Natural killer cell (primary cell): ENCODE results near the gene KCNJ6. TPM values are rescaled to one million over a fixed set of nuclear protein-coding genes. Genes with fewer than 3 reads are reported as not detected.

Experiments
- ATAC-seq, 3 donors: fragments of 150-1000 bp in 2 of 3; fragments of 200-7000 bp in 1 of 3; cut with Tn5 transposase; 1 replicate in 1 of 3; 2 replicates in 2 of 3; pipeline ENCODE4 v1.10.0; 2021; ENCODE audit warnings: mild to moderate bottlenecking in 2 of 3, moderate library complexity in 2 of 3
- DNase-seq, 2 donors: peaks; one replicate each; pipeline versions ENCODE4 v3.0.0 to v3.0.0-alpha.2; 2013 to 2021; ENCODE audit warnings: mixed read lengths in 1 of 2
- H3K27ac ChIP-seq: one replicate; pipeline ENCODE4 v1.5.1; 2013; ENCODE audit warnings: mild to moderate bottlenecking, low read length
- H3K27me3 ChIP-seq: one replicate; pipeline ENCODE4 v1.6.1; 2013; ENCODE audit warnings: low read length; ENCODE audit not compliant: control insufficient read depth, insufficient read depth
- H3K36me3 ChIP-seq: one replicate; pipeline ENCODE4 v1.6.1; 2013; ENCODE audit warnings: low read length; ENCODE audit not compliant: control insufficient read depth, insufficient read depth
- H3K4me1 ChIP-seq: one replicate; pipeline ENCODE4 v1.6.1; 2013; ENCODE audit warnings: low read length; ENCODE audit not compliant: control insufficient read depth, insufficient read depth
- H3K4me3 ChIP-seq: one replicate; pipeline ENCODE4 v1.5.1; 2013; ENCODE audit warnings: low read length
- H3K9me3 ChIP-seq: one replicate; pipeline ENCODE4 v1.6.1; 2013; ENCODE audit warnings: low read length; ENCODE audit not compliant: control insufficient read depth, insufficient read depth
- H3K27ac Mint-ChIP-seq, 2 donors: one replicate each; pipeline ENCODE4 v1.8.0; 2022; ENCODE audit warnings: mild to moderate bottlenecking in 2 of 2, mixed read lengths in 2 of 2, moderate library complexity in 1 of 2
- H3K27me3 Mint-ChIP-seq, 2 donors: one replicate each; pipeline ENCODE4 v1.8.0; 2022; ENCODE audit warnings: low read depth in 2 of 2, mixed read lengths in 2 of 2
- H3K36me3 Mint-ChIP-seq: one replicate; pipeline ENCODE4 v1.8.0; 2022; ENCODE audit warnings: mixed read lengths
- H3K4me1 Mint-ChIP-seq, 2 donors: one replicate each; pipeline ENCODE4 v1.8.0; 2022; ENCODE audit warnings: mixed read lengths in 2 of 2
- H3K4me3 Mint-ChIP-seq: one replicate; pipeline ENCODE4 v1.8.0; 2022; ENCODE audit warnings: mild to moderate bottlenecking, moderate library complexity, mixed read lengths
- H3K9me3 Mint-ChIP-seq, 2 donors: one replicate each; pipeline ENCODE4 v1.8.0; 2022; ENCODE audit warnings: mixed read lengths in 2 of 2
- CTCF ChIP-seq: fragments of 200-600 bp; IDR thresholded peaks from one replicate; pipeline ENCODE4 v1.8.0; 2022; ENCODE audit warnings: antibody characterized with exemption
- WGBS: methylation state at CpG from one replicate; pipeline ENCODE4 v1.1.7; 2013; ENCODE audit warnings: missing lambda C conversion rate; ENCODE audit not compliant: insufficient coverage; 5-methylcytosine and 5-hydroxymethylcytosine counted together
- intact Hi-C: fragments of 100-400 bp; cut with micrococcal nuclease; formaldehyde crosslinking; loops from one replicate; pipeline ENCODE4 v1.14.2; 2022
- total RNA-seq, 4 donors: library from RNA; stranded (reverse); fragments of 120-200 nt in 1 of 4; gene quantifications; one replicate each; pipeline versions ENCODE4 v1.2.3 to v1.2.4, GENCODE V29; 2013 to 2022

Gene KCNJ6
- total RNA-seq, 3 donors from 2014 or later (not counting 1 experiment from before 2014, with no cell fraction given), result not detected

- no peaks in the 10 kb centered on the region for H3K9me3 ChIP-seq
- no peaks in the 10 kb centered on the region for H3K36me3 ChIP-seq
- Mint-ChIP-seq H3K4me3 (no peak overlapping the region), H3K9me3 (peaks cover 2% of the 10 kb centered on the region in 2 donors), H3K4me1 (no peaks in the 10 kb centered on the region), H3K27ac (no peak overlapping the region), H3K36me3 (no peaks in the 10 kb centered on the region), H3K27me3 (peaks cover 5 to 28% of the 10 kb centered on the region in 2 donors)
- H3K27me3 ChIP-seq, result no peaks in the 10 kb centered on the region
- ATAC-seq, result no peak
- H3K4me1 ChIP-seq, result no peaks in the 10 kb centered on the region
- TF ChIP-seq CTCF, result no peak
- no peak overlapping the region for H3K4me3 ChIP-seq
- WGBS, result 88% methylated on average over 12 of the region's 15 CpGs
- no peak for DNase-seq
- H3K27ac ChIP-seq, result no peak overlapping the region
- intact Hi-C loops, result no loop called here
Observed at GRCh38 chr21:37780991-37781983, 135.0 kb downstream of the KCNJ6 start.

- Histone ChIP-seq H3K27me3 (no peaks in the 10 kb centered on the region), H3K4me3 (no peak overlapping the region), H3K36me3 (no peaks in the 10 kb centered on the region), H3K27ac (no peak overlapping the region), H3K4me1 (no peaks in the 10 kb centered on the region), H3K9me3 (no peaks in the 10 kb centered on the region)
- no peaks in the 10 kb centered on the region for H3K36me3 Mint-ChIP-seq
- no peaks in the 10 kb centered on the region for H3K4me1 Mint-ChIP-seq
- no peak overlapping the region for H3K4me3 Mint-ChIP-seq
- H3K9me3 Mint-ChIP-seq, result no peaks in the 10 kb centered on the region
- 91% methylated on average over 3 of the region's 3 CpGs for WGBS
- no peak for TF ChIP-seq CTCF
- H3K27ac Mint-ChIP-seq, result no peak overlapping the region
- ATAC-seq (no peak), DNase-seq (no peak)
- peaks cover 10 to 11% of the 10 kb centered on the region in 2 donors for H3K27me3 Mint-ChIP-seq
- intact Hi-C loops, result no loop called here
Observed at GRCh38 chr21:37771181-37771580, 145.1 kb downstream of the KCNJ6 start.

- ATAC-seq (no peak), DNase-seq (no peak)
- Histone ChIP-seq H3K36me3 (no peaks in the 10 kb centered on the region), H3K27ac (no peak overlapping the region), H3K4me3 (no peak overlapping the region), H3K9me3 (no peaks in the 10 kb centered on the region), H3K4me1 (no peaks in the 10 kb centered on the region), H3K27me3 (no peaks in the 10 kb centered on the region)
- no peak overlapping the region for H3K4me3 Mint-ChIP-seq
- no peaks in the 10 kb centered on the region for H3K4me1 Mint-ChIP-seq
- WGBS, result 100% methylated on average over 1 of the region's 2 CpGs
- intact Hi-C loops, result no loop called here
- H3K27ac Mint-ChIP-seq, result no peak overlapping the region
- H3K27me3 Mint-ChIP-seq, result peaks cover 10 to 11% of the 10 kb centered on the region in 2 donors
- TF ChIP-seq CTCF, result no peak
- H3K9me3 Mint-ChIP-seq, result no peaks in the 10 kb centered on the region
- H3K36me3 Mint-ChIP-seq, result no peaks in the 10 kb centered on the region
Observed at GRCh38 chr21:37770461-37770860, 145.8 kb downstream of the KCNJ6 start.
